Subcutaneous adipose tissue (tissue), 4 donors: ENCODE measurements around the gene TMEM200A. TPM values are rescaled to one million over a fixed set of nuclear protein-coding genes. Genes with fewer than 3 reads are reported as not detected.

Experiments
- total RNA-seq, 4 donors: library from RNA; depleted of rRNA; stranded (reverse); fragments of >200 nt; gene quantifications; one replicate each; pipeline ENCODE4 v1.1.0, GENCODE V29; 2016
- TF ChIP-seq, protein P1 (sequence below): fragments of 450-650 bp; IDR thresholded peaks from one replicate; pipeline ENCODE4 v1.5.1; 2016; ENCODE audit warnings: low read depth, mild to moderate bottlenecking, control low read depth, antibody characterized with exemption, moderate library complexity

The TMEM200A gene
- total RNA-seq, 4 donors from 2014 or later = 1.3 to 4.8 (median 2.4) TPM

DNA sequence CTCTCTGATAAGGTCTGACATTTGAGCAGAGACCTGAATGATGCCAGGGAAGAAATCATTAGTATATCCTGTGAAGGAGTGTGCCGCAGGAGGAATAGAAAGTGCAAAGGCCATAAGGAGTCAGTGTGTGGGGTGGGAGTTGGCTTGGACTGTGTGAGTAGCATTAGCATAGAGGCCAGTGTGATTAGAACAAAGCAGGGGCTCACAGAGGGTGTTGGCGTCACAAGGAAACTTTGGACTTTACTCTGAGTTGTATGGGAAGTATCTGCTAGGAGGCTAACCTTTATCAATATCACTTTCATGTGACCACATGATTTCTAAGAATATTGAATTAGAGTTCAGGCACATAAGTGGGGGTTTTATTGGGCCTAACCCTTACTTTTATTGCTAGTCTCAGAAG lies 12.1 kb downstream of the TMEM200A start:
- TF ChIP-seq, protein P1, sequence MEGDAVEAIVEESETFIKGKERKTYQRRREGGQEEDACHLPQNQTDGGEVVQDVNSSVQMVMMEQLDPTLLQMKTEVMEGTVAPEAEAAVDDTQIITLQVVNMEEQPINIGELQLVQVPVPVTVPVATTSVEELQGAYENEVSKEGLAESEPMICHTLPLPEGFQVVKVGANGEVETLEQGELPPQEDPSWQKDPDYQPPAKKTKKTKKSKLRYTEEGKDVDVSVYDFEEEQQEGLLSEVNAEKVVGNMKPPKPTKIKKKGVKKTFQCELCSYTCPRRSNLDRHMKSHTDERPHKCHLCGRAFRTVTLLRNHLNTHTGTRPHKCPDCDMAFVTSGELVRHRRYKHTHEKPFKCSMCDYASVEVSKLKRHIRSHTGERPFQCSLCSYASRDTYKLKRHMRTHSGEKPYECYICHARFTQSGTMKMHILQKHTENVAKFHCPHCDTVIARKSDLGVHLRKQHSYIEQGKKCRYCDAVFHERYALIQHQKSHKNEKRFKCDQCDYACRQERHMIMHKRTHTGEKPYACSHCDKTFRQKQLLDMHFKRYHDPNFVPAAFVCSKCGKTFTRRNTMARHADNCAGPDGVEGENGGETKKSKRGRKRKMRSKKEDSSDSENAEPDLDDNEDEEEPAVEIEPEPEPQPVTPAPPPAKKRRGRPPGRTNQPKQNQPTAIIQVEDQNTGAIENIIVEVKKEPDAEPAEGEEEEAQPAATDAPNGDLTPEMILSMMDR = no peak

DNA sequence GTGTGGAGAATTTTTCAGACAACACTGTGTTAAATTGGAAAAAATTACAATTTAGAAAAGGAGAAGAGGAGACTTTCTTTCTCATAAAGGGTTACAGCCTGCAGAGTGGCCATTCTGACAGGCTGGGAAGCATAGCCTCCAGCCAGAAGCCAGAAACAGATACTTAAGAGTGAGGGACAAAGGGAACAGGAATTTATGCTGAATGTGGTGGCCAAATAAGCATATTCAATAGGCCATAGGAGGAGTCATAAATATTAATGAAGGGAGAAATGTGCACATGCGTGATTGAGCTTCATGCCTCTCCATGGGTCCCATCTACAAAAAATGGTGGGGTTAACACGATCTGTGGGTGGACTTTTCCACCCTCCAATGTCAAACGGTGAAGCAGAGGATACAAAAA lies 13.4 kb downstream of the TMEM200A start:
- TF ChIP-seq, protein P1 = no peak

DNA sequence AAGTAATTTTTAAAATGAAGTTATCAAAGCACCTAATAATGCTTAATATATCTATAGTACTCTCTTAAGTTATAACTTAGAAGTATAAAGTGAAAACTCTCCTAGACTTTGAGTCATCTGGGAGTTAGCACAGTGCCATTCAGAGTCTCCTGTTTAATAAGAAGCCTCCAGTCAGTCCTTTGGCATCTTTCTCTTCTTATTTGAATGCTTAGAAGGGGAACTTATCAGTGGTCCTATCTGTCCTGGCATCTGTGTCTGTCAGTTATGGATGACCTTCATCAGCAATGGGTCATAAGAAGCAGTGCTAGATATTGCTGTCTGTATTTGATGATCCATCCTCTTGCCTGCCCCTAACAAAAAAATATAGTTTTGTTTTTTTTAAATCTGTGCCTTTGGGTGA lies 15.2 kb downstream of the TMEM200A start:
- TF ChIP-seq, protein P1 = no peak

DNA sequence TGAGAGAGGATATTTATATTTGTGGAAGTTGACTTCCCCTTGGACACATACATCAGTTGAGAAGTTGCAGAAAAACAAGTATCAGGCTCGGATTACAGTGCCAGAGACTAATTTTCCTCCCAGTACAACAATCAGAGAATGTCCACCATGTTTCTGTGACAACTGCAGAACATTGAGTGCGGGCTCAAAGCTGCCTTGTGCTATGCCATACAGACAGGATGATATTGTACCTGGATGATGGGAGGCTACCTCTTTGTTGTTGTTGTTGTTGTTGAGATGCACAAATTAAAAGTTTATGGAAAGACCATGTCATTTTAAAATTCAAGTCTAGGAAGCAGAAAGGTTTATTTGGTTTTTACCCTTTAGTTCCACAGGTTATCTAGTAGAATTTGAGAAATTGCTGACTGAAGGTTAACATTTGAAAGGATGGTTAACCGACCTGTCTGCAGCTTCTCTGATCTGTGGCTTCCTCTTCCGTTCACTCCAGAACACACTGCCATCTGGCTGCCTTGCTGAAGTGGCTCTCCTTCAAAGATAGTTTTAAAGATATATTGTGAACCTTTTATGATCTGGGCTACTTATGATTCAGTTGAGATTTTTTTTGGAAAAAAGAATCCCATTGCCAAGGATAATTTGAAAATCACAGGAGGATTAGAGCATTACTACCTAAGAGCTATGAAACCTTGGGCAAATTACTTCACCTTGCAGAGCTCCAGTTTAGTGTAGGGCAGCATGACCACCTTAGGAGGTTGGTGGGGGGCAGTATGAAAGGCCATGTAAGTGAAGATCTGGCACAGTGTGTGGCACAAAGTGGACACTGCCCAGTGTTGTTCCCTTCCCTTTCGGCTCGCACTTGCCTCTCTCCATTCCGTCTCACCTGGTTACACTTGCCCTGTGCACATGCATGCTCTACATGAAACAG lies 15.9 kb downstream of the TMEM200A start:
- TF ChIP-seq, protein P1 = no peak

DNA sequence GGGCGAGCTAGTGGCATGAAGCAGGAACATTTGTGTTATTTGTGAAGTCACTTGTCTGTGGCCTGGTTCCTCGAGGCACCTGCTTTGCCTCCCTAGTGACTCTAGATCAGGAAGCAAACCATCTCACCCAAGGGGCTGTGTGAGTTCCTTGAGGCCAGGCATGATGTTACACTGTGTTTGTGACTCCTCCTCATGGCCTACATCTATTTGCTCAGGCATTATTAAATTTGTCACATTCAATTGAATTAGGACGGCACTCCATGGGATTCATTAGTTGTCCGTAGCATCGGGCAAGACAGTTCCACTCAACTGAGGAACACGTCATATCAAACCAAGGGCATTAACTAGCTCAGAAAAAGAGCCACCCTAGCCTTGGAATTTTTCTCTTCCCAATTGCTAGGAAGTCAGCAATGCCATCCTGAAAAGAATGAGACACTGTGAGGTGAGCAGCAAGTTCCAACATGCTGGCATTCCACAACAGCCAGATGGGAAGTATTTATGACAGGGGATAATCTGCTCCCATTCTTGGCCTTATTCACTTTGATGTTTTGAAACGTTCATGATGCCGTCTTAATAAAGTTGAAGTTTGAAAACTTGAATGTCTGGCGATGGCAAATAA lies 17.2 kb downstream of the TMEM200A start:
- TF ChIP-seq, protein P1 = no peak

DNA sequence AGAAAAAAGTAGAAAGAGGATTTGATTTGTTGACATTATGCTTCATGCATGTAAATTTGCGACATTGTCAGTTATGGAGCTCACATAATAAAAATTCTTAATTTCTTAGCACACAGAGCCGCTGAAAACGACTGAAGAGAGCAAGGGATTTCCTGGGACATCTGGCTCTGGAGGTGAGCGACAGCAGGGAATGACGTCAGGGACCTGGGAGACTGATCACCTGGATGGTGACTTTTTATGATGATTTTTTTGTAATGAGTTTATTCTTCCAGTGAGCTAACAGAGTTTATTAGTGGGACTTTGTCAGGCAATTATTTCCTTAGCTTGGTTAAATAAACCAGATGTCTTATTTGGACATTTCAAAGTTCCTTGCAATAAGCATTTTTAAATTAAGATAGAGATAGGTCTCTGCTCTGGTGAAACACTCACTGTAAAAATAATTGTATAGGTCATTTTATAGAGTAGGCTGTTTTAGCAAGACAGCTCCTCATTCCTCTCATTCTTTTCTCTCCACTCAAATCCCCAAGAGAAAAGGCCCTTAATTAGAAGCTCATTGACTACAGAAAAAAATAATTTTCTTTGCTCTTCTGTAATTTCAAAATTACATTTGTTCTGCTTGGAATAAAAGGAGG lies 19.4 kb downstream of the TMEM200A start:
- TF ChIP-seq, protein P1 = no peak

DNA sequence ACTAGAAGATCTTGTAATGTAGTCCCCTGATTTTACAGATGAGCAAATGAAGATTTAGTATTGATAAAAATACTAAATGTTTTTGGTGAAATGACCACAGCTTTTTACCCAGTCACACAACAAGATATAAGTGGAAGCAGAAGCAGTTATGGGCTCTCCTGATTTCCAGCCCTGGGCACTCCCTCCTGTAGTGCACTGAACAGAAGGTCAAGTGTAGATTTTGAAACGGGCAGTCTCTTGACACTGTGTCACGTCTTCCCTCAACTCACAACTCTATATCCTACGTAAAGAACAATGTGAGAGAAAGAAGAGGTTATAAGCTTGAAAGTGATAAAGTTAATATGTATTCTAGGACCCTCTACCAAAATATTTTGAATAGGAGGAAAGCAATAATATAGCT lies 23.3 kb downstream of the TMEM200A start:
- TF ChIP-seq, protein P1 = no peak
